Skin of body (tissue), 2 donors: ENCODE measurements around the gene TCN1. TPM values are rescaled to one million over a fixed set of nuclear protein-coding genes. Genes with fewer than 3 reads are reported as not detected.
A peak's percentile ranks its signal among the peaks of the same experiment; 100 is the strongest.

Experiments used
- DNase-seq: peaks from one replicate; lab custom pipeline; 2025; lab: John Stamatoyannopoulos, UW
- total RNA-seq: library from RNA; depleted of rRNA; stranded (reverse); fragments of >200 nt; gene quantifications from one replicate; pipeline ENCODE4 v1.2.3, GENCODE V29; 2014

Gene TCN1
- total RNA-seq, 1 donor from 2014 or later = 12.0 TPM

DNA sequence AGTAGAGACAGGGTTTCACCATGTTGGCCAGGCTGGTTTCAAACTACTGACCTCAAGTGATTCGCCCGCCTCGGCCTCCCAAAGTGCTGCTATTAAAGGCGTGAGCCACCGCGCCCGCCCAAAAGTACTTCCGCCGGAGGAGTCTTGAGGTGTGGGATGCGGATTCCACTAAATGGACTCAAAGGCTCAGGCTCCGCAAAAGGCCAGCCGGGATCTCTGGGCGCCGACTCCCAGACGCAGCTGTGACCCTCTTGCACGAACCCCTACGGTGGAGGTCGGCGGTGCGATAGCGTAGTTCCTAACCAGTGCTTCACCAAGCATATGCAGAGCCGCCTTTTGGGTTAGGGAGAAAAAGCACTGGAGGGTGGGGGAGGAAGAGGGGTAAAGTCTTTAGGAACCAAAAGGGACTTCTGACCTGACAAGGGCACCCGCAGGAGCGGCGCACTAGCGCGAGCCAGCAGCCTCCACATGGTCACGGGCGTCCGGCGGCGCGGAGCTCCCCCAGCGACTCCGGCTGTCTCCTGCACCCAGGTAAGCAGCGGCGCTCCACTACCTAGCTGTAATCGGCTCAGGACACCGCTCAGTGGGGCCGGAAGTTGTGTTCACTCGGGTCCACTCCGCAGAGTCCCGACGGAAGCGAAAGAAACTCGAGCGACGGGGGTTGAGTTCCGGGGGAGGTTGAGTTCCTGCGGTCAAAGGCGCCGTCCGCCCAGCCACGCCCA lies 55.9 kb downstream of the TCN1 start, which contains the start of gene MRPL16:
Gene MRPL16 (minus strand): TSS at position 590 of the 722 bp plus-strand sequence. CDS start 120 bp downstream, at position 470.
- DNase-seq = peak; percentile 74

GRCh38 chr11:59807047-59807610 lies 59.2 kb downstream of the TCN1 start:
- DNase-seq = no peak

DNA sequence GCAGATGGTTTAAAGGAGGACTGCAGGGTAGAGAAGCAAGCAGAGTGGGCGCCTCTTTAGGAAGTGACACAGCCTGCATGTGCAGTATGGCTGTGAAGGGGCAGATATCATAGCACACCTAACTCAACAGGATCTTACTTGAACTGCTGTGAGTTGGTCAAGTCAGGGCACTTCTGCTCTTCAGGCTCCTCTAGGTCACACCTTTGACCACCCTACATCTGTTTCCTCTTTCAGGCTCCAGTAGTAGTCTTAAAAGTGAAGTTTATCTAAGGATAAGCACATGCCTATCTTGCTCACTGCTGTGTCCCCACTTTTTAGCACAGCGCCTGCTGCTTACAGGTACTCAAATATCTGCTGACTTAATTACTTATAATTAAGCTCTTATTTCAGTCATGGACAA lies 62.2 kb downstream of the TCN1 start:
- no peak for DNase-seq

Other genes starting within 250 kb of the TCN1 start
- gene PATL1, start 197.4 kb downstream of the TCN1 start, total RNA-seq = 9.5 TPM
- not detected for gene OR10V1, start 152.6 kb downstream of the TCN1 start, total RNA-seq
- 19.5 TPM for gene STX3, start 111.1 kb downstream of the TCN1 start, total RNA-seq
- 24.7 TPM for gene MRPL16, start 55.7 kb downstream of the TCN1 start, total RNA-seq
- not detected for gene CBLIF, start 21.0 kb downstream of the TCN1 start, total RNA-seq
- not detected for gene OOSP3, start 12.3 kb upstream of the TCN1 start, total RNA-seq
- not detected for gene OOSP1, start 71.9 kb upstream of the TCN1 start, total RNA-seq
- not detected for gene OOSP4A, start 97.5 kb upstream of the TCN1 start, total RNA-seq
- gene OOSP4B, start 150.7 kb upstream of the TCN1 start, total RNA-seq = not detected
- not detected for gene OOSP2, start 173.9 kb upstream of the TCN1 start, total RNA-seq
- gene MS4A3, start 190.2 kb upstream of the TCN1 start, total RNA-seq = 18.1 TPM
- 11.1 TPM for gene MS4A2, start 222.2 kb upstream of the TCN1 start, total RNA-seq